Ovary (tissue), 3 donors: ENCODE measurements around the gene EHBP1.

Source experiments
- CTCF ChIP-seq, 3 donors: fragments of 450-650 bp in 2 of 3; fragments of 200-600 bp in 1 of 3; IDR thresholded peaks; one replicate each; pipeline versions ENCODE4 v1.5.1 to v1.8.0; 2016 to 2022; ENCODE audit warnings: antibody characterized with exemption in 3 of 3, mild to moderate bottlenecking in 1 of 3
- EP300 ChIP-seq: sonication (generic); formaldehyde crosslinking; IDR thresholded peaks from one replicate; pipeline ENCODE4 v1.6.1; 2017; ENCODE audit warnings: antibody characterized with exemption
- POLR2A ChIP-seq: fragments of 450-650 bp; IDR thresholded peaks from one replicate; pipeline ENCODE4 v1.6.1; 2017; ENCODE audit warnings: antibody characterized with exemption, mild to moderate bottlenecking, moderate library complexity
- donor health status: DM: no; HTN: no; CAD: no.

GRCh38 chr2:63048367-63049171 lies 343.1 kb downstream of the EHBP1 start:
- no peak for TF ChIP-seq CTCF (IDR thresholded peaks at IDR 0.05)
- TF ChIP-seq POLR2A = no peak
- TF ChIP-seq EP300 = no peak
